PC-9 (cell line): ENCODE data around the gene NIPAL3. TPM values are rescaled to one million over a fixed set of nuclear protein-coding genes. Genes with fewer than 3 reads are reported as not detected.

Experiments used
- BruUV-seq: library from RNA; stranded (reverse); fragments of 400-500 nt; replicated peaks from 2 replicates; lab custom pipeline; 2021; lab: Mats Ljungman, UMichigan
- CTCF ChIA-PET: fragments of 300-600 bp; sonication (Branson Sonifier 250); formaldehyde crosslinking; loops from one replicate; lab custom pipeline; 2022; ENCODE audit warnings: antibody characterized with exemption; lab: Charles Lee
- POLR2A ChIA-PET: fragments of 300-600 bp; sonication (Branson Sonifier 250); formaldehyde crosslinking; loops from one replicate; lab custom pipeline; 2022; ENCODE audit warnings: antibody characterized with exemption; ENCODE audit not compliant: unreplicated experiment; lab: Charles Lee
- DNase-seq, 2 experiments: peaks; one replicate each; pipeline versions ENCODE4 v3.0.0 to v3.0.0-alpha.2; 2015 to 2022; ENCODE audit warnings: mixed read lengths in 1 of 2
- H2AFZ ChIP-seq: fragments of 200-600 bp; sonication (generic); 2 replicates; pipeline ENCODE4 v1.8.1; 2017; ENCODE audit warnings: antibody characterized with exemption
- H3F3A ChIP-seq: fragments of 200-600 bp; sonication (generic); 2 replicates; pipeline ENCODE4 v1.8.1; 2017; ENCODE audit warnings: antibody characterized with exemption, mild to moderate bottlenecking, low read depth; ENCODE audit not compliant: insufficient read depth
- H3K27ac ChIP-seq: fragments of 200-600 bp; sonication (generic); 2 replicates; pipeline ENCODE4 v1.6.1; 2016; ENCODE audit warnings: mixed run types
- H3K27me3 ChIP-seq: fragments of 200-600 bp; sonication (generic); 2 replicates; pipeline ENCODE4 v1.6.1; 2016; ENCODE audit warnings: low read depth, mixed run types; ENCODE audit not compliant: insufficient read depth
- H3K36me3 ChIP-seq: fragments of 200-600 bp; sonication (generic); 2 replicates; pipeline ENCODE4 v1.6.1; 2016; ENCODE audit warnings: low read depth, mixed run types
- H3K4me1 ChIP-seq: fragments of 200-600 bp; sonication (generic); replicated peaks from 2 replicates; pipeline ENCODE4 v1.6.1; 2016; ENCODE audit warnings: mixed run types; ENCODE audit not compliant: insufficient read depth
- H3K4me2 ChIP-seq: fragments of 200-600 bp; sonication (generic); 2 replicates; pipeline ENCODE4 v1.6.1; 2017; ENCODE audit warnings: mixed run types
- H3K4me3 ChIP-seq: fragments of 200-600 bp; sonication (generic); 2 replicates; pipeline ENCODE4 v1.6.1; 2016; ENCODE audit warnings: mixed run types
- H3K79me2 ChIP-seq: fragments of 200-600 bp; sonication (generic); 2 replicates; pipeline ENCODE4 v1.6.1; 2017; ENCODE audit warnings: low read depth, mixed run types
- H3K9me2 ChIP-seq: fragments of 200-600 bp; sonication (generic); 2 replicates; pipeline ENCODE4 v1.8.1; 2017; ENCODE audit warnings: mild to moderate bottlenecking; ENCODE audit not compliant: insufficient read depth
- H3K9me3 ChIP-seq: fragments of 200-600 bp; sonication (generic); 2 replicates; pipeline ENCODE4 v1.8.1; 2016; ENCODE audit warnings: low read depth; ENCODE audit not compliant: insufficient read depth
- H4K20me1 ChIP-seq: fragments of 200-600 bp; sonication (generic); 2 replicates; pipeline ENCODE4 v1.8.1; 2017; ENCODE audit not compliant: insufficient read depth
- EZH2 ChIP-seq: fragments of 200-600 bp; sonication (generic); IDR thresholded peaks from 2 replicates; pipeline ENCODE4 v1.8.0; 2017; ENCODE audit warnings: antibody characterized with exemption, low read depth
- intact Hi-C: fragments of 100-400 bp; cut with micrococcal nuclease; formaldehyde crosslinking; loops from one replicate; pipeline ENCODE4 v1.10.0; 2022; ENCODE audit not compliant: unreplicated experiment
- total RNA-seq: library from RNA; stranded (reverse); gene quantifications from 2 replicates; pipeline ENCODE4 v1.2.3, GENCODE V29; 2021
- TF ChIP-seq, protein P1 (sequence below): fragments of 200-600 bp; sonication (generic); conservative IDR thresholded peaks from 2 replicates; pipeline ENCODE4 v1.6.1; 2017; ENCODE audit warnings: mixed run types, antibody characterized with exemption, mild to moderate bottlenecking, moderate library complexity

The NIPAL3 gene
- total RNA-seq, 1 experiment from 2014 or later = 42.0 TPM

DNA sequence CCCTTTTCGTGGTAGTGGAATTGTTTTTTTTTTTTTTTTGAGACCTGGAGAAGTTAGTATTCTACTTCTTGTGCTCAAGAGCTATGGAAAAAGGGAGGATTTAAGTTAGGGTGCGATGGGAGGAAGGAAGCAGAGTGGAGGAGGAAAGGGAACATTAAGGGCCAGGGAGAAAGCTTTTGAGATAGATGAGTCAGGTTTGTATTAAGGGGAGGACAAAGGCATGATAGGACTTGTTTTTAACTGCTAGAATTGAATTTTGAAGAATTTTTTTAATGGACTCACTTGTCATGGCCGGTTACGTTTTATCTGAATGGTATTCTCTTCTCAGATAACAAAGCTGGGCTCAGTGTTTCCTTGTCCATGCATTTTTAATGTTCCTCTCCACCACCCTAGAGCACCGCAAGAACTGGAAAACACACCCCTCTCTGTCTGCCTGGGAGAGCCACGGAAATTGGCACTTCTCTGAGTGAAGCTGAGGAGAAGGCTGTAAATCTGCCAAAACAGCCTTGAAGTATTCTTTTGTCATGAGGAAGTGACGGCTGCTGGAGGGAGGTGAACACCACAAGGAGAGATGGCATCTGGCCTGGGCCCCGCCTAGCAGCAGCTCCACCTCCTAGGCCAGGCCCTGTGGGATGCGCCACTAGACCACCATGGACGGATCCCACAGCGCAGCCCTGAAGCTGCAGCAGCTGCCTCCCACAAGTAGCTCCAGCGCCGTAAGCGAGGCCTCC is 3.5 kb downstream of the NIPAL3 start:
- Histone ChIP-seq H3F3A (peaks cover 21% of the 10 kb centered on the region; the same call in 1 of the 2 replicates), H3K9me2 (no peaks in the 10 kb centered on the region)
- DNase-seq = peak in 1 of 2 experiments; percentile 46

DNA sequence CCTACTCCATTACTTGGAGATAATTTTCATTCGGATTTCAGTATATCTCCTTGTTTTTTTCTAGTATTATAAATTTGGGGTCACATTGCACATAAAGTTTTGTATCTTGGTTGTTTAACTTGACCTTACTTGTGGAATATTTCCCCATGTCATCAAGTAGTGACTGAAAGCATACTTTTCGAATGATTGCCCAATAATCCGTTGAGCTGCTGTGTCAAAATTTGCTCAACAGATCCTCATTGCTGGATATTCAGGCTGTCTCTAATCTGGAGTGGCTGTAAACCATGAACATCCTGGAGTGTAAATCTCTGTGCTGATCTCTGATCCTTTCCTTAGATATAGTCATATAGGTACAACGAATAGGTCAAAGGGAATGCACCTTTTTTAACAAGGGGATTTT is 4.9 kb downstream of the NIPAL3 start:
- POLR2A ChIA-PET = interaction anchor here (0.6 to 0.9 kb wide), 2 partner anchors 12 to 343 kb away, joined by 5 read pairs; no protein-coding TSS in a partner anchor
- intact Hi-C loops = no loop called here

More for the DNA sequence above, 3.5 kb downstream of the NIPAL3 start:
- intact Hi-C loops = loop anchor here (5.0 to 10.0 kb wide), 3 partner anchors 98 to 418 kb away; no protein-coding TSS in a partner anchor
- peaks cover 15% of the 10 kb centered on the region for H3K79me2 ChIP-seq
- H4K20me1 ChIP-seq = no peaks in the 10 kb centered on the region
- ChIA-PET CTCF (interaction anchor here (0.6 kb wide), 1 partner anchor 82 kb away, joined by 5 read pairs; no protein-coding TSS in a partner anchor), POLR2A (interaction anchor here (0.5 to 0.7 kb wide), 5 partner anchors 86 to 1483 kb away, joined by 3 to 5 read pairs (median 5); partner anchors contain the start of gene SRRM1)
- TF ChIP-seq, protein P1, sequence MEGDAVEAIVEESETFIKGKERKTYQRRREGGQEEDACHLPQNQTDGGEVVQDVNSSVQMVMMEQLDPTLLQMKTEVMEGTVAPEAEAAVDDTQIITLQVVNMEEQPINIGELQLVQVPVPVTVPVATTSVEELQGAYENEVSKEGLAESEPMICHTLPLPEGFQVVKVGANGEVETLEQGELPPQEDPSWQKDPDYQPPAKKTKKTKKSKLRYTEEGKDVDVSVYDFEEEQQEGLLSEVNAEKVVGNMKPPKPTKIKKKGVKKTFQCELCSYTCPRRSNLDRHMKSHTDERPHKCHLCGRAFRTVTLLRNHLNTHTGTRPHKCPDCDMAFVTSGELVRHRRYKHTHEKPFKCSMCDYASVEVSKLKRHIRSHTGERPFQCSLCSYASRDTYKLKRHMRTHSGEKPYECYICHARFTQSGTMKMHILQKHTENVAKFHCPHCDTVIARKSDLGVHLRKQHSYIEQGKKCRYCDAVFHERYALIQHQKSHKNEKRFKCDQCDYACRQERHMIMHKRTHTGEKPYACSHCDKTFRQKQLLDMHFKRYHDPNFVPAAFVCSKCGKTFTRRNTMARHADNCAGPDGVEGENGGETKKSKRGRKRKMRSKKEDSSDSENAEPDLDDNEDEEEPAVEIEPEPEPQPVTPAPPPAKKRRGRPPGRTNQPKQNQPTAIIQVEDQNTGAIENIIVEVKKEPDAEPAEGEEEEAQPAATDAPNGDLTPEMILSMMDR = no peak
- no peak for TF ChIP-seq EZH2
- no peak overlapping the region for H2AFZ ChIP-seq
- H3K4me2 ChIP-seq = no peak overlapping the region
- no peaks in the 10 kb centered on the region for H3K9me3 ChIP-seq
- no peaks in the 10 kb centered on the region for H3K36me3 ChIP-seq
- BruUV-seq = no TSS peak
- no peaks in the 10 kb centered on the region for H3K27me3 ChIP-seq
- H3K4me1 ChIP-seq = peaks cover 25% of the 10 kb centered on the region
- H3K4me3 ChIP-seq = no peak overlapping the region
- H3K27ac ChIP-seq = no peak overlapping the region

DNA sequence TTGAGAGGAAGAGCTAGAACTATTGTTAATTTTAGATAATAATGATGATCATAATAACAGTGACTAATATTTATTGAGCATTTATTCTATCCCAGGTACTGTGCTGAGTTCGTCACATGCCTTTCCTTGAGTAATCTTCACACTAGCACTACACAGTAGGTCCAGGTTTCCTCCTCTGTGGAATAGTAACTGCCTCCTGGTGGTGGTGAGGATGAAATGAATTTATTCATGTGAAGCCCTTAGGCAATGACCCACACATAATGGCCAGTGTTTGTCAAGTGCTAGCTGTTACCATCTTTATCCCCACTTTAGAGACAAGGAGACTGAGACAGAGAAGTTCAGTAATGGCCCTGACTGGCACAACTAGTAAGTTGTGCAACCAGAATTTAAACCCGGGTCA is 5.9 kb downstream of the NIPAL3 start:
- Histone ChIP-seq H3K79me2 (peaks cover 15% of the 10 kb centered on the region), H3K27me3 (no peaks in the 10 kb centered on the region), H3K27ac (no peak overlapping the region), H3K4me1 (peaks cover 18% of the 10 kb centered on the region), H3K36me3 (no peaks in the 10 kb centered on the region), H3K4me3 (no peak overlapping the region), H2AFZ (no peak overlapping the region), H4K20me1 (no peaks in the 10 kb centered on the region), H3K4me2 (no peak overlapping the region), H3K9me2 (no peaks in the 10 kb centered on the region), H3F3A (peaks cover 7% of the 10 kb centered on the region; the same call in 1 of the 2 replicates), H3K9me3 (no peaks in the 10 kb centered on the region)
- no TSS peak for BruUV-seq
- no peak for DNase-seq
- no peak for TF ChIP-seq EZH2
- TF ChIP-seq, protein P1 = no peak
- ChIA-PET POLR2A (interaction anchor here (0.9 kb wide), 1 partner anchor 11 kb away, joined by 5 read pairs; no protein-coding TSS in a partner anchor), CTCF (no interaction called here)
- intact Hi-C loops = no loop called here

More for the DNA sequence above, 4.9 kb downstream of the NIPAL3 start:
- Histone ChIP-seq H2AFZ (no peak overlapping the region), H3K79me2 (peaks cover 15% of the 10 kb centered on the region), H3K4me3 (no peak overlapping the region), H3F3A (peaks cover 15% of the 10 kb centered on the region; the same call in 1 of the 2 replicates), H3K4me2 (no peak overlapping the region), H3K4me1 (peaks cover 20% of the 10 kb centered on the region), H3K27ac (no peak overlapping the region), H3K27me3 (no peaks in the 10 kb centered on the region), H4K20me1 (no peaks in the 10 kb centered on the region), H3K36me3 (no peaks in the 10 kb centered on the region), H3K9me3 (no peaks in the 10 kb centered on the region), H3K9me2 (no peaks in the 10 kb centered on the region)
- no peak for DNase-seq
- BruUV-seq = no TSS peak
- CTCF ChIA-PET = no interaction called here
- no peak for TF ChIP-seq EZH2
- TF ChIP-seq, protein P1 = no peak
